DND-41 (cell line): ENCODE measurements around the gene CHST12.

ENCODE experiments used
- CTCF ChIP-seq: IDR thresholded peaks from 2 replicates; pipeline ENCODE4 v1.5.1; 2012; ENCODE audit warnings: borderline replicate concordance, low read length, moderate library complexity, mild to moderate bottlenecking; ENCODE audit not compliant: poor library complexity, severe bottlenecking; ENCODE audit errors: extremely low read depth
- EZH2 ChIP-seq: IDR thresholded peaks from 3 replicates; pipeline ENCODE4 v1.6.1; 2012; ENCODE audit warnings: borderline replicate concordance, low read depth, mild to moderate bottlenecking, moderate library complexity, low read length, inconsistent platforms; ENCODE audit not compliant: severe bottlenecking

GRCh38 chr7:2490181-2490651, 86.8 kb downstream of the CHST12 start:
- TF ChIP-seq CTCF: no peak
- no peak for TF ChIP-seq EZH2
